ENCODE measurements around the gene TMSB10. TPM values are rescaled to one million over a fixed set of nuclear protein-coding genes. Genes with fewer than 3 reads are reported as not detected.

TMSB10 gene
- total RNA-seq, 2 experiments from 2014 or later = 869 to 1,901 TPM

- ChIA-PET POLR2A (interaction anchor here (1.1 to 1.3 kb wide), 2 partner anchors 57 to 181 kb away, joined by 3 read pairs; no protein-coding TSS in a partner anchor), CTCF (ENCODE audit: unreplicated experiment) (no interaction called here)
- H2AFZ ChIP-seq (ENCODE audit: low read length) = no peak overlapping the region
- no peak overlapping the region for H3K4me2 ChIP-seq (ENCODE audit: low read length)
- no peak for DNase-seq (ENCODE audit: low spot score)
- no TSS peak for BruUV-seq (replicated peaks)
- no peaks in the 10 kb centered on the region for H4K20me1 ChIP-seq (ENCODE audit: insufficient read depth, low read length)
- H3K9me2 ChIP-seq (ENCODE audit: insufficient read depth, low read length) = no peaks in the 10 kb centered on the region
- no peaks in the 10 kb centered on the region for H3K36me3 ChIP-seq (ENCODE audit: insufficient read depth, low read length)
- TF ChIP-seq EZH2phosphoT487 (IDR thresholded peaks at IDR 0.05; ENCODE audit: borderline replicate concordance, low read depth, low read length) (no peak), CTCF (conservative IDR thresholded peaks at IDR 0.05; ENCODE audit: low read length) (no peak)
- no peaks in the 10 kb centered on the region for H3K79me2 ChIP-seq (ENCODE audit: insufficient read depth, low read depth, low read length)
- intact Hi-C loops (cut with micrococcal nuclease; ENCODE audit: unreplicated experiment) = loop anchor here (1.0 kb wide), 2 partner anchors 118 to 364 kb away; no protein-coding TSS in a partner anchor
- H3K4me1 ChIP-seq (ENCODE audit: insufficient read depth, low read length, poor library complexity, severe bottlenecking) = no peaks in the 10 kb centered on the region
- H3K27ac ChIP-seq (ENCODE audit: low read depth, low read length, poor library complexity, severe bottlenecking) = no peak overlapping the region
- H3K9me3 ChIP-seq (ENCODE audit: low read length) = no peaks in the 10 kb centered on the region
- H3K4me3 ChIP-seq (ENCODE audit: low read depth, low read length, poor library complexity, severe bottlenecking) = no peak overlapping the region
Measured at GRCh38 chr2:84858937-84859336, 46.5 kb upstream of the TMSB10 start.

GRCh38 chr2:84861539-84861938, 43.9 kb upstream of the TMSB10 start:
- Histone ChIP-seq H3K79me2 (ENCODE audit: insufficient read depth, low read depth, low read length) (no peaks in the 10 kb centered on the region), H3K4me3 (ENCODE audit: low read depth, low read length, poor library complexity, severe bottlenecking) (no peak overlapping the region), H3K4me1 (ENCODE audit: insufficient read depth, low read length, poor library complexity, severe bottlenecking) (no peaks in the 10 kb centered on the region), H3K9me3 (ENCODE audit: low read length) (no peaks in the 10 kb centered on the region), H3K4me2 (ENCODE audit: low read length) (no peak overlapping the region), H3K27ac (ENCODE audit: low read depth, low read length, poor library complexity, severe bottlenecking) (no peak overlapping the region), H3K36me3 (ENCODE audit: insufficient read depth, low read length) (no peaks in the 10 kb centered on the region), H2AFZ (ENCODE audit: low read length) (no peak overlapping the region), H3K9me2 (ENCODE audit: insufficient read depth, low read length) (no peaks in the 10 kb centered on the region), H4K20me1 (ENCODE audit: insufficient read depth, low read length) (no peaks in the 10 kb centered on the region)
- TF ChIP-seq EZH2phosphoT487 (IDR thresholded peaks at IDR 0.05; ENCODE audit: borderline replicate concordance, low read depth, low read length) (no peak), CTCF (conservative IDR thresholded peaks at IDR 0.05; ENCODE audit: low read length) (no peak)
- no peak for DNase-seq (ENCODE audit: low spot score)
- ChIA-PET POLR2A (interaction anchor here (0.6 kb wide), 1 partner anchor 393 kb away, joined by 3 read pairs; no protein-coding TSS in a partner anchor), CTCF (ENCODE audit: unreplicated experiment) (no interaction called here)
- intact Hi-C loops (cut with micrococcal nuclease; ENCODE audit: unreplicated experiment) = loop anchor here (10.0 kb wide), 1 partner anchor 227 kb away; no protein-coding TSS in a partner anchor
- BruUV-seq (replicated peaks) = no TSS peak

GRCh38 chr2:84862006-84862405, 43.5 kb upstream of the TMSB10 start:
- intact Hi-C loops (cut with micrococcal nuclease; ENCODE audit: unreplicated experiment) = loop anchor here (10.0 kb wide), 1 partner anchor 227 kb away; no protein-coding TSS in a partner anchor
- CTCF ChIA-PET (ENCODE audit: unreplicated experiment) = no interaction called here
- Histone ChIP-seq H2AFZ (ENCODE audit: low read length) (no peak overlapping the region), H3K4me3 (ENCODE audit: low read depth, low read length, poor library complexity, severe bottlenecking) (no peak overlapping the region), H4K20me1 (ENCODE audit: insufficient read depth, low read length) (no peaks in the 10 kb centered on the region), H3K4me1 (ENCODE audit: insufficient read depth, low read length, poor library complexity, severe bottlenecking) (no peaks in the 10 kb centered on the region), H3K79me2 (ENCODE audit: insufficient read depth, low read depth, low read length) (no peaks in the 10 kb centered on the region), H3K36me3 (ENCODE audit: insufficient read depth, low read length) (no peaks in the 10 kb centered on the region), H3K9me2 (ENCODE audit: insufficient read depth, low read length) (no peaks in the 10 kb centered on the region), H3K27ac (ENCODE audit: low read depth, low read length, poor library complexity, severe bottlenecking) (no peak overlapping the region), H3K9me3 (ENCODE audit: low read length) (no peaks in the 10 kb centered on the region), H3K4me2 (ENCODE audit: low read length) (no peak overlapping the region)
- DNase-seq (ENCODE audit: low spot score) = no peak
- POLR2A ChIA-PET = interaction anchor here (0.5 to 0.6 kb wide), 3 partner anchors 20 to 394 kb away, joined by 3 to 5 read pairs (median 3); no protein-coding TSS in a partner anchor
- TF ChIP-seq CTCF (conservative IDR thresholded peaks at IDR 0.05; ENCODE audit: low read length) (no peak), EZH2phosphoT487 (IDR thresholded peaks at IDR 0.05; ENCODE audit: borderline replicate concordance, low read depth, low read length) (no peak)
- BruUV-seq (replicated peaks) = no TSS peak
